Mesenchymal stem cell (in vitro differentiated cells and primary cell): Measurements from ENCODE around the gene NFXL1.

ENCODE experiments used
- DNase-seq: peaks from one replicate; pipeline ENCODE4 v3.0.0-alpha.2; 2013
- H2AFZ ChIP-seq: one replicate; pipeline ENCODE4 v1.6.1; 2013; ENCODE audit warnings: low read depth, mild to moderate bottlenecking, control low read depth, inconsistent platforms, low read length, moderate library complexity
- H2AK5ac ChIP-seq: 2 replicates; pipeline ENCODE4 v1.6.1; 2013; ENCODE audit warnings: low read length, moderate library complexity, mild to moderate bottlenecking, inconsistent platforms; ENCODE audit not compliant: severe bottlenecking
- H2BK120ac ChIP-seq: one replicate; pipeline ENCODE4 v1.6.1; 2013; ENCODE audit warnings: low read depth, mild to moderate bottlenecking, inconsistent platforms, low read length, moderate library complexity
- H2BK12ac ChIP-seq, 2 experiments: one replicate each; pipeline ENCODE4 v1.6.1; 2013; ENCODE audit warnings: inconsistent platforms in 2 of 2, low read length in 2 of 2, mild to moderate bottlenecking in 2 of 2, moderate library complexity in 2 of 2, control low read depth in 1 of 2
- H2BK15ac ChIP-seq: one replicate; pipeline ENCODE4 v1.6.1; 2013; ENCODE audit warnings: mild to moderate bottlenecking, low read depth, inconsistent platforms; ENCODE audit not compliant: poor library complexity, severe bottlenecking
- H2BK5ac ChIP-seq: 2 replicates; pipeline ENCODE4 v1.6.1; 2013; ENCODE audit warnings: low read depth, mild to moderate bottlenecking, low read length, control low read depth, inconsistent platforms; ENCODE audit not compliant: poor library complexity, severe bottlenecking
- H3K14ac ChIP-seq, 2 experiments: one replicate each; pipeline ENCODE4 v1.6.1; 2013; ENCODE audit warnings: inconsistent platforms in 2 of 2, low read length in 2 of 2, control low read depth in 1 of 2, mild to moderate bottlenecking in 1 of 2, moderate library complexity in 1 of 2
- H3K18ac ChIP-seq, 2 experiments: one replicate each; pipeline ENCODE4 v1.6.1; 2013; ENCODE audit warnings: inconsistent platforms in 2 of 2, low read length in 2 of 2, control low read depth in 1 of 2, low read depth in 1 of 2, mild to moderate bottlenecking in 1 of 2
- H3K23ac ChIP-seq, 2 experiments: one replicate each; pipeline ENCODE4 v1.6.1; 2013; ENCODE audit warnings: inconsistent platforms in 2 of 2, low read length in 2 of 2, mild to moderate bottlenecking in 2 of 2, moderate library complexity in 2 of 2, control low read depth in 1 of 2
- H3K27ac ChIP-seq: 2 replicates; pipeline ENCODE4 v1.5.1; 2013; ENCODE audit warnings: mild to moderate bottlenecking, moderate library complexity, low read length, control low read depth, inconsistent platforms; ENCODE audit not compliant: poor library complexity, severe bottlenecking
- H3K27me3 ChIP-seq, 2 experiments: 2 replicates each; pipeline versions ENCODE4 v1.6.1 to v1.7.0; 2013; ENCODE audit warnings: low read length in 2 of 2, mild to moderate bottlenecking in 2 of 2, moderate library complexity in 2 of 2, control low read depth in 1 of 2, inconsistent platforms in 1 of 2; ENCODE audit not compliant: control insufficient read depth in 1 of 2, insufficient read depth in 1 of 2
- H3K36me3 ChIP-seq, 2 experiments: 2 replicates each; pipeline versions ENCODE4 v1.6.1 to v1.7.0; 2013; ENCODE audit warnings: low read length in 2 of 2, control low read depth in 1 of 2, inconsistent platforms in 1 of 2, low read depth in 1 of 2, mild to moderate bottlenecking in 1 of 2; ENCODE audit not compliant: insufficient read depth in 2 of 2, control insufficient read depth in 1 of 2
- H3K4ac ChIP-seq, 2 experiments: one replicate each; pipeline ENCODE4 v1.6.1; 2013; ENCODE audit warnings: inconsistent platforms in 2 of 2, low read length in 2 of 2, mild to moderate bottlenecking in 2 of 2, moderate library complexity in 2 of 2, control low read depth in 1 of 2, low read depth in 1 of 2
- H3K4me1 ChIP-seq: 2 replicates; pipeline ENCODE4 v1.6.1; 2013; ENCODE audit warnings: low read depth, low read length, control low read depth; ENCODE audit not compliant: control insufficient read depth, insufficient read depth
- H3K4me2 ChIP-seq: 2 replicates; pipeline ENCODE4 v1.6.1; 2013; ENCODE audit warnings: low read length, mild to moderate bottlenecking, inconsistent platforms; ENCODE audit not compliant: poor library complexity, severe bottlenecking
- H3K4me3 ChIP-seq, 2 experiments: 2 replicates each; pipeline versions ENCODE4 v1.5.1 to v1.7.0; 2013; ENCODE audit warnings: low read length in 2 of 2, mild to moderate bottlenecking in 2 of 2, control low read depth in 1 of 2, low read depth in 1 of 2; ENCODE audit not compliant: insufficient read depth in 1 of 2
- H3K79me1 ChIP-seq: replicated peaks from 2 replicates; pipeline ENCODE4 v1.6.1; 2013; ENCODE audit warnings: mild to moderate bottlenecking, control low read depth, low read length, inconsistent platforms; ENCODE audit not compliant: poor library complexity, severe bottlenecking
- H3K9ac ChIP-seq: 2 replicates; pipeline ENCODE4 v1.7.0; 2013; ENCODE audit warnings: mild to moderate bottlenecking, low read length, moderate library complexity
- H3K9me3 ChIP-seq: 2 replicates; pipeline ENCODE4 v1.7.0; 2013; ENCODE audit warnings: mild to moderate bottlenecking, low read length; ENCODE audit not compliant: control insufficient read depth
- H4K8ac ChIP-seq: one replicate; pipeline ENCODE4 v1.6.1; 2013; ENCODE audit warnings: inconsistent platforms, mild to moderate bottlenecking, low read length, moderate library complexity
- H4K91ac ChIP-seq: one replicate; pipeline ENCODE4 v1.6.1; 2013; ENCODE audit warnings: mild to moderate bottlenecking, low read length, inconsistent platforms
- WGBS: methylation state at CpG from one replicate; pipeline ENCODE4 v1.1.7; 2013; ENCODE audit warnings: mixed read lengths; 5-methylcytosine and 5-hydroxymethylcytosine counted together

NFXL1 gene

GRCh38 chr4:47819178-47819577, 95.2 kb downstream of the NFXL1 start:
- DNase-seq = no peak
- Histone ChIP-seq H2BK120ac (no peak overlapping the region), H2AK5ac (no peak overlapping the region), H2AFZ (no peak overlapping the region), H3K9me3 (no peaks in the 10 kb centered on the region), H3K27ac (no peak overlapping the region), H2BK5ac (no peak overlapping the region), H3K4me3 (no peak overlapping the region), H3K14ac (no peak overlapping the region), H4K91ac (no peak overlapping the region), H3K4ac (no peak overlapping the region), H2BK15ac (no peak overlapping the region), H3K23ac (no peak overlapping the region), H3K4me1 (no peaks in the 10 kb centered on the region), H3K9ac (no peak overlapping the region), H2BK12ac (no peak overlapping the region), H4K8ac (no peak overlapping the region), H3K79me1 (no peaks in the 10 kb centered on the region), H3K36me3 (no peaks in the 10 kb centered on the region), H3K27me3 (peaks cover 3 to 7% of the 10 kb centered on the region in 2 experiments), H3K18ac (no peak overlapping the region), H3K4me2 (no peak overlapping the region)
- WGBS = 100% methylated on average over 1 of the region's 1 CpG

- H3K9me3 ChIP-seq = no peaks in the 10 kb centered on the region
- no peak overlapping the region for H4K8ac ChIP-seq
- H3K18ac ChIP-seq = no peak overlapping the region
- H3K36me3 ChIP-seq = no peaks in the 10 kb centered on the region
- no peak overlapping the region for H3K4me3 ChIP-seq
- no peak overlapping the region for H4K91ac ChIP-seq
- H2BK12ac ChIP-seq = no peak overlapping the region
- no peaks in the 10 kb centered on the region for H3K79me1 ChIP-seq
- peaks cover 3 to 7% of the 10 kb centered on the region in 2 experiments for H3K27me3 ChIP-seq
- H3K23ac ChIP-seq = no peak overlapping the region
- no peaks in the 10 kb centered on the region for H3K4me1 ChIP-seq
- H2BK120ac ChIP-seq = no peak overlapping the region
- H2AK5ac ChIP-seq = no peak overlapping the region
- no peak overlapping the region for H2BK5ac ChIP-seq
- no peak overlapping the region for H3K27ac ChIP-seq
- no peak for DNase-seq
- H3K4me2 ChIP-seq = no peak overlapping the region
- H3K14ac ChIP-seq = no peak overlapping the region
- no peak overlapping the region for H3K9ac ChIP-seq
- no peak overlapping the region for H2AFZ ChIP-seq
- H2BK15ac ChIP-seq = no peak overlapping the region
- no peak overlapping the region for H3K4ac ChIP-seq
Measured at GRCh38 chr4:47817275-47817674, 97.1 kb downstream of the NFXL1 start.

GRCh38 chr4:47816748-47817147, 97.6 kb downstream of the NFXL1 start:
- Histone ChIP-seq H3K4me3 (no peak overlapping the region), H4K8ac (no peak overlapping the region), H3K79me1 (no peaks in the 10 kb centered on the region), H3K4me2 (no peak overlapping the region), H2BK15ac (no peak overlapping the region), H3K9me3 (no peaks in the 10 kb centered on the region), H3K4ac (no peak overlapping the region), H3K36me3 (no peaks in the 10 kb centered on the region), H2BK120ac (no peak overlapping the region), H3K14ac (no peak overlapping the region), H3K27ac (no peak overlapping the region), H3K23ac (no peak overlapping the region), H2AK5ac (no peak overlapping the region), H3K18ac (no peak overlapping the region), H3K27me3 (peaks cover 3 to 7% of the 10 kb centered on the region in 2 experiments), H2BK5ac (no peak overlapping the region), H3K9ac (no peak overlapping the region), H2BK12ac (no peak overlapping the region), H4K91ac (no peak overlapping the region), H2AFZ (no peak overlapping the region), H3K4me1 (no peaks in the 10 kb centered on the region)
- 83% methylated on average over 2 of the region's 2 CpGs for WGBS
- DNase-seq = no peak

DNA sequence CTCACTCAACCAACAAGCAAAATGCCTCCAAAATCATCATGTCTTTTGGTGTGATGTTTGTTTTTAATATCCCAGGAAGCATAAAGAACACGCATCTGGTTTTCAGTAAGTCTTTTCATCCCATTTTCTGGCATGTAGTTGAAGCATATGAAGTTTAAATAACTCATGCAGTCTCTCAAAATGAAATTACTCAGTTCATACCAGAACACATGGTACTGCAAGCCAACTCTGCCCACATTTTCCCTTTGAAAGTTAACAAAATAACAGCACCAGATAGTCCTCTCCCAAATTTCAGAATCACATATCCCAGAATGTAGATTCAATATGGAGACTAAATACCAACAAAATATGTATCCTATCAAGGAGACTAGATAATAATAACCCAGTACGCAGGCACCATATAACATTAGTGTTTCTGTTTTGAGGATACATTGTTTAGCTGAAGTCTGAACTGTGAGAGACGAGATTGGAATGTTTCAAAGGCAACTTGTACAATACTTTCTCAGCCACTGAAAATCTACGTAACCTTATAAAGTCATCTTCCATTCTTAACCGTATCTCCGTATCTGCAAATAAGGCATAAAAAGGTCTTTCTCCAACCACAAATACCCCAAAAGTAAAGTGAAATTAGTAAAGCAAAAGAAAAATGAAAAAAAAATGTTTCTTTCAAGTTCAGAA, 99.6 kb downstream of the NFXL1 start:
- Histone ChIP-seq H3K23ac (no peak overlapping the region), H3K36me3 (no peaks in the 10 kb centered on the region), H3K9ac (no peak overlapping the region), H3K4me2 (no peak overlapping the region), H2BK15ac (no peak overlapping the region), H3K14ac (no peak overlapping the region), H3K4me1 (no peaks in the 10 kb centered on the region), H3K27me3 (peaks cover 0 to 7% of the 10 kb centered on the region in 2 experiments), H2AK5ac (no peak overlapping the region), H3K9me3 (no peaks in the 10 kb centered on the region), H2AFZ (no peak overlapping the region), H3K4ac (no peak overlapping the region), H4K91ac (no peak overlapping the region), H4K8ac (no peak overlapping the region), H3K4me3 (no peak overlapping the region), H2BK120ac (no peak overlapping the region), H2BK5ac (no peak overlapping the region), H3K79me1 (no peaks in the 10 kb centered on the region), H2BK12ac (no peak overlapping the region), H3K18ac (no peak overlapping the region), H3K27ac (no peak overlapping the region)
- WGBS = 88% methylated on average over 2 of the region's 6 CpGs
- no peak for DNase-seq
